Thoracic aorta (tissue), 2 donors: ENCODE results near the gene EGFLAM. TPM values are rescaled to one million over a fixed set of nuclear protein-coding genes. Genes with fewer than 3 reads are reported as not detected.

Experiments
- ATAC-seq: fragments of 150-250 bp; one replicate; pipeline ENCODE4 v1.8.0; 2017; ENCODE audit warnings: low read depth; ENCODE audit not compliant: insufficient number of reproducible peaks, low FRiP score
- DNase-seq: peaks from one replicate; pipeline ENCODE4 v3.0.0-alpha.2; 2020; ENCODE audit warnings: low spot score
- H3K27ac ChIP-seq, 2 donors: fragments of 200-600 bp; sonication (generic); 1 replicate in 1 of 2; 2 replicates in 1 of 2; pipeline ENCODE4 v1.5.1; 2016; ENCODE audit warnings: mild to moderate bottlenecking in 2 of 2, moderate library complexity in 2 of 2
- H3K27me3 ChIP-seq: fragments of 200-600 bp; sonication (generic); replicated peaks from 2 replicates; pipeline ENCODE4 v1.6.0; 2016; ENCODE audit warnings: mild to moderate bottlenecking; ENCODE audit not compliant: insufficient read depth
- H3K36me3 ChIP-seq: fragments of 200-600 bp; sonication (generic); one replicate; pipeline ENCODE4 v1.5.1; 2016
- H3K4me1 ChIP-seq, 2 donors: fragments of 200-600 bp; sonication (generic); 1 replicate in 1 of 2; 2 replicates in 1 of 2; pipeline versions ENCODE4 v1.5.1 to v1.6.0; 2016; ENCODE audit warnings: low read depth in 2 of 2, mild to moderate bottlenecking in 1 of 2; ENCODE audit not compliant: control insufficient read depth in 1 of 2
- H3K4me3 ChIP-seq: fragments of 200-600 bp; sonication (generic); 2 replicates; pipeline ENCODE4 v1.5.1; 2016; ENCODE audit warnings: mild to moderate bottlenecking
- H3K9me3 ChIP-seq: fragments of 200-600 bp; sonication (generic); 2 replicates; pipeline ENCODE4 v1.5.1; 2016
- total RNA-seq, 2 donors: library from RNA; depleted of rRNA; stranded (reverse); fragments of >200 nt; gene quantifications; one replicate each; pipeline versions ENCODE4 v1.1.0 to v1.2.3, GENCODE V29; 2016
- TF ChIP-seq, protein P1 (sequence below): fragments of 200-600 bp; sonication (generic); IDR thresholded peaks from one replicate; pipeline ENCODE4 v1.5.1; 2019; ENCODE audit warnings: antibody characterized with exemption

The EGFLAM gene
- total RNA-seq, 2 donors from 2014 or later = 10.7 to 23.4 TPM

- no peak overlapping the region for H3K4me3 ChIP-seq
- DNase-seq (no peak), ATAC-seq (no peak)
- no peaks in the 10 kb centered on the region for H3K4me1 ChIP-seq
- no peaks in the 10 kb centered on the region for H3K9me3 ChIP-seq
- no peak overlapping the region for H3K27ac ChIP-seq
- H3K36me3 ChIP-seq = no peaks in the 10 kb centered on the region
- TF ChIP-seq, protein P1, sequence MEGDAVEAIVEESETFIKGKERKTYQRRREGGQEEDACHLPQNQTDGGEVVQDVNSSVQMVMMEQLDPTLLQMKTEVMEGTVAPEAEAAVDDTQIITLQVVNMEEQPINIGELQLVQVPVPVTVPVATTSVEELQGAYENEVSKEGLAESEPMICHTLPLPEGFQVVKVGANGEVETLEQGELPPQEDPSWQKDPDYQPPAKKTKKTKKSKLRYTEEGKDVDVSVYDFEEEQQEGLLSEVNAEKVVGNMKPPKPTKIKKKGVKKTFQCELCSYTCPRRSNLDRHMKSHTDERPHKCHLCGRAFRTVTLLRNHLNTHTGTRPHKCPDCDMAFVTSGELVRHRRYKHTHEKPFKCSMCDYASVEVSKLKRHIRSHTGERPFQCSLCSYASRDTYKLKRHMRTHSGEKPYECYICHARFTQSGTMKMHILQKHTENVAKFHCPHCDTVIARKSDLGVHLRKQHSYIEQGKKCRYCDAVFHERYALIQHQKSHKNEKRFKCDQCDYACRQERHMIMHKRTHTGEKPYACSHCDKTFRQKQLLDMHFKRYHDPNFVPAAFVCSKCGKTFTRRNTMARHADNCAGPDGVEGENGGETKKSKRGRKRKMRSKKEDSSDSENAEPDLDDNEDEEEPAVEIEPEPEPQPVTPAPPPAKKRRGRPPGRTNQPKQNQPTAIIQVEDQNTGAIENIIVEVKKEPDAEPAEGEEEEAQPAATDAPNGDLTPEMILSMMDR = no peak
- H3K27me3 ChIP-seq = no peaks in the 10 kb centered on the region
These were observed 59.5 kb downstream of the EGFLAM start for GRCh38 chr5:38317868-38318267.

- no peak for DNase-seq
- no peak for ATAC-seq
- Histone ChIP-seq H3K27me3 (no peaks in the 10 kb centered on the region), H3K36me3 (no peaks in the 10 kb centered on the region), H3K4me3 (no peak overlapping the region), H3K9me3 (no peaks in the 10 kb centered on the region), H3K4me1 (no peaks in the 10 kb centered on the region), H3K27ac (no peak overlapping the region)
- TF ChIP-seq, protein P1 = no peak
These were observed 61.1 kb downstream of the EGFLAM start for GRCh38 chr5:38319491-38319890.

GRCh38 chr5:38321978-38322377 lies 63.6 kb downstream of the EGFLAM start:
- no peaks in the 10 kb centered on the region for H3K36me3 ChIP-seq
- H3K4me3 ChIP-seq = no peak overlapping the region
- no peaks in the 10 kb centered on the region for H3K9me3 ChIP-seq
- TF ChIP-seq, protein P1 = no peak
- no peak for DNase-seq
- H3K27ac ChIP-seq = no peak overlapping the region
- no peak for ATAC-seq
- H3K27me3 ChIP-seq = no peaks in the 10 kb centered on the region
- H3K4me1 ChIP-seq = no peaks in the 10 kb centered on the region

DNA sequence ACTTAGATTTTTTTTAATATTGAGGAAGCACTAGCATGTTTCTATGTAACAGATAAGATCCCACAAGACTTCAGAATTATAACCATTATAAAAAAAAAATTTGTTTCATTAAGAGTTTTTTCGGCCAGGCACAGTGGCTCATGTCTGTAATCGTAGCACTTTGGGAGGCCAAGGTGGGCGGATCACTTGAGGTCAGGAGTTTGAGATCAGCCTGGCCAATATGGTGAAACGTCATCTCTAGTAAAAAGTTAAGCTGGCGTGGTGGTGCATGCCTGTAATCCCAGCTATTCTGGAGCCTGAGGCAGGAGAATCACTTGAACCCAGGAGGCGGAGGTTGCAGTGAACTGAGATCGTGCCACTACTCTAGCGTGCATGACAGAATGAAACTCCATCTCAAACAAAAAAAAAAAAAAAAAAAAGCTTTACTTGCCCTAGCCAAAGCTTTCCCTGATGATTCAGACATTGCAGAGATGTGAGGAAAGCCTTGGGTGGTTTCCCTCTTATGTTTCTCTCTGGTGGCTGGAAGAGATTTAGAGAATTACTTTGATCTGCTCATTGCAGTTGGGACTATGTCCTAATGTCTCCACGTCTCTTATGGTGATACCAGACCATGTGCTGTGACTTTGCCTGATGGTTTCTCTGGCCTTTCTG lies 65.4 kb downstream of the EGFLAM start:
- ATAC-seq (no peak), DNase-seq (no peak)
- Histone ChIP-seq H3K4me3 (no peak overlapping the region), H3K27ac (no peak overlapping the region), H3K9me3 (no peaks in the 10 kb centered on the region), H3K36me3 (no peaks in the 10 kb centered on the region), H3K4me1 (no peaks in the 10 kb centered on the region), H3K27me3 (no peaks in the 10 kb centered on the region)
- TF ChIP-seq, protein P1 = no peak

GRCh38 chr5:38329132-38329715 lies 70.9 kb downstream of the EGFLAM start:
- H3K4me3 ChIP-seq = no peak overlapping the region
- H3K9me3 ChIP-seq = no peaks in the 10 kb centered on the region
- H3K27ac ChIP-seq = no peak overlapping the region
- DNase-seq = no peak
- TF ChIP-seq, protein P1 = no peak
- H3K4me1 ChIP-seq = no peaks in the 10 kb centered on the region
- H3K36me3 ChIP-seq = no peaks in the 10 kb centered on the region
- no peaks in the 10 kb centered on the region for H3K27me3 ChIP-seq
- no peak for ATAC-seq
